ENCODE results near the gene CSK. TPM values are rescaled to one million over a fixed set of nuclear protein-coding genes. Genes with fewer than 3 reads are reported as not detected.
"Not testable (repeated sequence)": the region's sequence is repeated elsewhere in the genome, so short reads cannot be mapped to it uniquely, and the experiment has no call there.

CSK gene
- 100 to 1,000 TPM; 330 to 341 TPM for total RNA-seq

DNA sequence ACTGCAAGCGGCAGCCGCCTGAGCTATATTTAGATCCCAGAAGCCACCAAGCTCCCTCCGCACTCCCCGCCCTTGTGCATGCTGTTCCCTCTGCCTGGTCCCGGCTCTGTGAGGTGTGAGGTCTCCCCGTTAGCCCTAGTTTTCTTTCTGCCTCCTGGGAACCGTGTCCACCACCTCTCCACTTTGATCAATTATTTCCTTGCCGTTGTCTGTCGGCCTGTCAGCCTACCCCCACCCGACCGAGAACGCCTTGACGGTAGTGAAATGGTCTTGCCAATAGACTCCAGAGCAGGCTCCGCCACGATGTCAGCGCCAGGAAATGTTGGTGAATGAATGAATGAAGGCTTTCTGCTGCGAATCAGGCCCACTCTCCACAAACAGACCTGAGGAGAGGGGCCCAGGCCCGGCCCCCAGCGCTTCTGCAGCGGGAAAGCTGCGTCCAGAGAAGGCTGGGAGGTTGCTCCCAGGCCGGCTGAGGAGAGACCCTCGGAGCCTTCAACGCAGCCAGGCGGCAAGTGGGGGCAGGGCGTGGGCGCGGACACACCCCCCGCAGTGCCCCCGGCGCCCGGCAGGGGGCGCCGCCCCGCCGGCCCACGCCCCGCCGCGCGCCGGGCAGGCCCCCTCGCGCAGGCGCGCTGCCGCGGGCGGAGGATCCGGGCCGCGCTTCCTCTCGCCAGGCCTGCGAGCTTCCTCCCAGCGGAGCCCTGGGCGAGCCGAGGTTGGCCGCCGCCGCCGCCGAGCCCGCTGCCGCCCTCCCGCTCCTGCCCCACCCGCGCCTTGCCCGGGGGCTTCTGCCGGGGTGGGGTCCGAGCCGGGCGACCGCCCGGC is at the start of gene CSK:
CSK (plus strand) TSS at position 650 of the 828 bp plus-strand sequence. CDS start 16,218 bp downstream, outside the sequence.
- Mint-ChIP-seq H3K4me1 (peaks cover 60% of the 10 kb centered on the region), H3K27me3 (no peaks in the 10 kb centered on the region), H3K36me3 (ENCODE audit: low read depth) (peaks cover 57% of the 10 kb centered on the region), H3K27ac (peak within 1 kb of the TSS; percentile 100), H3K9me3 (no peaks in the 10 kb centered on the region), H3K4me3 (peak within 1 kb of the TSS; percentile 91)
- peak; percentile 83 for DNase-seq
- POLR2A ChIA-PET = interaction anchor here (0.9 to 35.1 kb wide), 12 partner anchors 0 to 670 kb away, joined by 3 to 1214 read pairs (median 5); partner anchors contain the start of genes COX5A, CSK, LMAN1L and SIN3A
- CTCF ChIA-PET = interaction anchor here (0.6 to 38.3 kb wide), 10 partner anchors 2 to 670 kb away, joined by 3 to 1235 read pairs (median 6); partner anchors contain the start of genes CSK, LMAN1L and SIN3A

DNA sequence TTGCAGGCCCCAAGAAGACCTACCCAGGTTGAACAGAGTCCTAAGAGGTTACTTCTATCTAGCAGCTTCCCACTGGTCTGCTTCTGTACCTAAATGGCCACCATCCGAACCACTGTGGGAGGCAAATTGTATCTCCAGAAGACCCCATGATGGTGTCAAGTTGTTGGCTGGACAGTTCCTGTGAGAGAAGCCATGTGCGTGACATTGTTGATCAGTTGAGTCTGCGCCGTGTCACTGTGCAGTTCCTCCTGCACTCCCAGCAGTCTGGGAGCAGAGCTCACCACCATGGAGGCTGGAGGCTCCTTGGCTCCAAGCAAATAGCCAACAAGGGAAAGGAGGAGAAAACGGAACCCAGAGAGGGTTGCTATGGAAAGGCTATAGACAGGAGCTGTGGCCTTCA is 49.0 kb upstream of the CSK start:
- H3K4me1 Mint-ChIP-seq = peaks cover 5% of the 10 kb centered on the region
- ChIA-PET CTCF (no interaction called here), POLR2A (no interaction called here)
- no peak overlapping the region for H3K27ac Mint-ChIP-seq
- peaks cover 6% of the 10 kb centered on the region for H3K9me3 Mint-ChIP-seq
- no peaks in the 10 kb centered on the region for H3K36me3 Mint-ChIP-seq (ENCODE audit: low read depth)
- H3K4me3 Mint-ChIP-seq = no peak overlapping the region
- peaks cover 32% of the 10 kb centered on the region for H3K27me3 Mint-ChIP-seq
- no peak for DNase-seq

GRCh38 chr15:74733269-74733668 is 48.6 kb upstream of the CSK start:
- peaks cover 32% of the 10 kb centered on the region for H3K27me3 Mint-ChIP-seq
- peaks cover 5% of the 10 kb centered on the region for H3K4me1 Mint-ChIP-seq
- no peaks in the 10 kb centered on the region for H3K36me3 Mint-ChIP-seq (ENCODE audit: low read depth)
- no peak for DNase-seq
- ChIA-PET CTCF (no interaction called here), POLR2A (no interaction called here)
- H3K27ac Mint-ChIP-seq = no peak overlapping the region
- peaks cover 10% of the 10 kb centered on the region for H3K9me3 Mint-ChIP-seq
- H3K4me3 Mint-ChIP-seq = no peak overlapping the region

DNA sequence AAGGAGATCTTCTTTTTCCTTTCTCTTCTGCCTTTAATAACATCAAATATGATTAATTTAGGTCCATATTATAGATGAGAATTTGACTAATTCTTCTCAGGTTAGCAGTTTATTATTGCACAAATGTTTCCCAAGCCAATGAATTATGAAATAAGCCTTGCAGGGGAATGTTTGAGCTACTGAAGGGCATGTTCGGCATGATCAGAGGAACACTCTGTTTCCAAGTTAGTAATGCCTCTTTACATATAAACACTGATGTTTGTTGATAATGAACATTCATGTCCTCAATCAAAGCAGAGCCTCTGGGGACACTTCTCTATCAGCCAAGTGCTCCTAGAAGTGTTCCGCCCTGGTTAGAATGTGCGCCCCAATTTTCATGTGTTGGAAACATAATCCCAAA is 46.6 kb upstream of the CSK start:
- Mint-ChIP-seq H3K36me3 (ENCODE audit: low read depth) (no peaks in the 10 kb centered on the region), H3K9me3 (peaks cover 10% of the 10 kb centered on the region), H3K27me3 (peaks cover 32% of the 10 kb centered on the region), H3K4me1 (peaks cover 5% of the 10 kb centered on the region), H3K27ac (no peak overlapping the region), H3K4me3 (no peak overlapping the region)
- no peak for DNase-seq
- POLR2A ChIA-PET = no interaction called here
- CTCF ChIA-PET = no interaction called here

- H3K27ac Mint-ChIP-seq; H3K36me3 Mint-ChIP-seq (ENCODE audit: low read depth); POLR2A ChIA-PET; H3K4me1 Mint-ChIP-seq; DNase-seq; H3K4me3 Mint-ChIP-seq: not testable (repeated sequence)
- H3K27me3 Mint-ChIP-seq = peaks cover 36% of the 10 kb centered on the region
- peaks cover 10% of the 10 kb centered on the region for H3K9me3 Mint-ChIP-seq
- CTCF ChIA-PET = interaction anchor here (0.6 kb wide), 1 partner anchor 370 kb away, joined by 3 read pairs; no protein-coding TSS in a partner anchor
Observed at GRCh38 chr15:74738239-74738638, 43.6 kb upstream of the CSK start.

DNA sequence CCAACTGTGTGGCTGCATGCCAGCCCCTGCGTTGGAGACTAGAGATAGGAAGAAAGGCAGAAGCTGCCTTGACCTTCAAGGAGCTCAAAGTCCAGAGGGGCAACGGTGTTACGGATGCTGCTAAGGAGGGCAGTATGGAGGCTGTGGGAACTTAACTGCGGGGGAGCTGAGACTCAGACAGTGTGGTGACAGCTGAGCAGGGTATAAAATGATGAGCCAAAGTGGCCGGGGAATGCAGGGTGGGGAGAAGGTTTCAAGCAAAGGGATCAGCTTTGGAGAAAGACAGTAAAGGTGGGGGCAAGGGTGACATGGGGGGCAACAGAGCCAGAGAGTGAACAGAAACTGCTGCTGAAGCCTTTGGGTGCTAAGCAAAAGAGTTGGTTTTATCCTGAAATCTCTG is 39.5 kb upstream of the CSK start:
- ChIA-PET CTCF (interaction anchor here (0.6 to 1.4 kb wide), 2 partner anchors 29 to 125 kb away, joined by 3 to 4 read pairs; no protein-coding TSS in a partner anchor), POLR2A (no interaction called here)
- no peak overlapping the region for H3K27ac Mint-ChIP-seq
- no peak for DNase-seq
- peaks cover 17% of the 10 kb centered on the region for H3K27me3 Mint-ChIP-seq
- no peak overlapping the region for H3K4me3 Mint-ChIP-seq
- peaks cover 6% of the 10 kb centered on the region for H3K9me3 Mint-ChIP-seq
- H3K36me3 Mint-ChIP-seq (ENCODE audit: low read depth) = no peaks in the 10 kb centered on the region
- H3K4me1 Mint-ChIP-seq = no peaks in the 10 kb centered on the region

DNA sequence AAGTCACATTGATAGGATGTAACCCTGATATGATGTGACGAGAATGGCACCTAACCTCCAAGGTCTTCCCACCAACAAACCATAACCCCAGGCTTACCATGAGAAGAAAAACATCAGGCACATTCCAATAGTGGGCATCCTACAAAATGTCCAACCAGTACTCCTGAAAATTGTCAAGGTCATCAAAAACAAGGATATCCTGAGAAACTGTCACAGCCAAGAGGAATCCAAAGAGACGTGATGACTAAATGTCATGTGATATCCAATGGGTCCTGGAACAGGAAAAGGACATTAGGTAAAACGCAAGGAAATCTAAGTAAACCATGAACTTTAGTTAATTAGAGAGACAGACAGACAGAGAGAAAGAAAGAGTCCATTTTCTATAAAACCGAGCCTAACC is 35.5 kb upstream of the CSK start:
- no peaks in the 10 kb centered on the region for H3K36me3 Mint-ChIP-seq (ENCODE audit: low read depth)
- H3K9me3 Mint-ChIP-seq = no peaks in the 10 kb centered on the region
- ChIA-PET POLR2A (no interaction called here), CTCF (no interaction called here)
- no peak overlapping the region for H3K4me3 Mint-ChIP-seq
- H3K27me3 Mint-ChIP-seq = peaks cover 10% of the 10 kb centered on the region
- no peak for DNase-seq
- no peaks in the 10 kb centered on the region for H3K4me1 Mint-ChIP-seq
- H3K27ac Mint-ChIP-seq = no peak overlapping the region

- Mint-ChIP-seq H3K27me3 (peaks cover 5% of the 10 kb centered on the region), H3K4me3 (no peak within 1 kb of the TSS), H3K36me3 (ENCODE audit: low read depth) (no peaks in the 10 kb centered on the region), H3K9me3 (no peaks in the 10 kb centered on the region), H3K4me1 (no peaks in the 10 kb centered on the region), H3K27ac (no peak within 1 kb of the TSS)
- POLR2A ChIA-PET = no interaction called here
- CTCF ChIA-PET = interaction anchor here (1.6 kb wide), 1 partner anchor 21 kb away, joined by 7 read pairs; no protein-coding TSS in a partner anchor
- no peak for DNase-seq
Observed at GRCh38 chr15:74748322-74748946, 33.4 kb upstream of the CSK start, which contains the start of gene CYP1A2. Gene CYP1A2, plus strand, starts transcription at chr15:74748845. Its CDS starts 894 bp downstream, at chr15:74749739.

GRCh38 chr15:74749832-74750231 is 32.0 kb upstream of the CSK start:
- no peak overlapping the region for H3K4me3 Mint-ChIP-seq
- peaks cover 3% of the 10 kb centered on the region for H3K27me3 Mint-ChIP-seq
- H3K9me3 Mint-ChIP-seq = no peaks in the 10 kb centered on the region
- H3K4me1 Mint-ChIP-seq = no peaks in the 10 kb centered on the region
- POLR2A ChIA-PET = interaction anchor here (1.1 kb wide), 1 partner anchor 117 kb away, joined by 3 read pairs; no protein-coding TSS in a partner anchor
- no peak for DNase-seq
- no peaks in the 10 kb centered on the region for H3K36me3 Mint-ChIP-seq (ENCODE audit: low read depth)
- CTCF ChIA-PET = interaction anchor here (1.6 kb wide), 1 partner anchor 19 kb away, joined by 7 read pairs; no protein-coding TSS in a partner anchor
- no peak overlapping the region for H3K27ac Mint-ChIP-seq

DNA sequence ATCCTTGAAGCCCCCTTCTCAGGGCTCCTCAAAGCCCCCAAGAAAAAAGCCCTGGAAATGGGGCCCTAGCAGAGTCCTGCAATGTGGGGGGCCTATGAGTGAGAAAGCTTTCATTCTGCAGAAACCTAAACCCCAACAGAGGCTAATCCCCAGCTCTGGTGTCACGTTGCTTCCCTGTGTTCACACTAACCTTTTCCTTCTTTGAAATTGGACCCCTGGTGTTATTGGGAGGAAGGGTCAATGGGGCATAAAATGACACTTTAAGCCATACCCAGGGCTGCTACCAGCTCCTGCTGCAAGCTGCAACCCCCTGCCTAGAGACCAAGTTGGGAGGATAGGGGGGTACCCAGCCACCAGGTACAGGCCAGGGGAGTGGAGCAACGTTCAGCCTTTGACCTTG is 31.1 kb upstream of the CSK start:
- H3K9me3 Mint-ChIP-seq = no peaks in the 10 kb centered on the region
- ChIA-PET CTCF (no interaction called here), POLR2A (no interaction called here)
- H3K4me3 Mint-ChIP-seq = no peak overlapping the region
- no peaks in the 10 kb centered on the region for H3K4me1 Mint-ChIP-seq
- H3K27me3 Mint-ChIP-seq = peaks cover 3% of the 10 kb centered on the region
- DNase-seq = no peak
- no peaks in the 10 kb centered on the region for H3K36me3 Mint-ChIP-seq (ENCODE audit: low read depth)
- H3K27ac Mint-ChIP-seq = no peak overlapping the region

GRCh38 chr15:74752011-74752410 is 29.9 kb upstream of the CSK start:
- peaks cover 3% of the 10 kb centered on the region for H3K27me3 Mint-ChIP-seq
- no peak overlapping the region for H3K4me3 Mint-ChIP-seq
- no peak overlapping the region for H3K27ac Mint-ChIP-seq
- no peak for DNase-seq
- POLR2A ChIA-PET = no interaction called here
- no peaks in the 10 kb centered on the region for H3K36me3 Mint-ChIP-seq (ENCODE audit: low read depth)
- H3K9me3 Mint-ChIP-seq = no peaks in the 10 kb centered on the region
- no peaks in the 10 kb centered on the region for H3K4me1 Mint-ChIP-seq
- CTCF ChIA-PET = interaction anchor here (1.1 to 1.5 kb wide), 2 partner anchors 121 to 130 kb away, joined by 3 read pairs; no protein-coding TSS in a partner anchor

GRCh38 chr15:74752531-74752930 is 29.3 kb upstream of the CSK start:
- CTCF ChIA-PET = interaction anchor here (1.1 to 1.5 kb wide), 3 partner anchors 118 to 131 kb away, joined by 3 read pairs; no protein-coding TSS in a partner anchor
- peaks cover 3% of the 10 kb centered on the region for H3K27me3 Mint-ChIP-seq
- H3K4me3 Mint-ChIP-seq = no peak overlapping the region
- H3K9me3 Mint-ChIP-seq = no peaks in the 10 kb centered on the region
- no peak overlapping the region for H3K27ac Mint-ChIP-seq
- POLR2A ChIA-PET = no interaction called here
- DNase-seq = no peak
- H3K4me1 Mint-ChIP-seq = no peaks in the 10 kb centered on the region
- H3K36me3 Mint-ChIP-seq (ENCODE audit: low read depth) = no peaks in the 10 kb centered on the region

- H3K9me3 Mint-ChIP-seq = no peaks in the 10 kb centered on the region
- H3K27ac Mint-ChIP-seq = no peak overlapping the region
- peaks cover 3% of the 10 kb centered on the region for H3K27me3 Mint-ChIP-seq
- ChIA-PET POLR2A (no interaction called here), CTCF (no interaction called here)
- H3K4me3 Mint-ChIP-seq = no peak overlapping the region
- no peak for DNase-seq
- no peaks in the 10 kb centered on the region for H3K36me3 Mint-ChIP-seq (ENCODE audit: low read depth)
- H3K4me1 Mint-ChIP-seq = no peaks in the 10 kb centered on the region
Observed at GRCh38 chr15:74754593-74755215, 27.2 kb upstream of the CSK start.
